Measurements from ENCODE around the gene CES2.

GRCh38 chr16:66902648-66903543, 32.4 kb upstream of the CES2 start:
- no peak for TF ChIP-seq POLR2AphosphoS5 (IDR thresholded peaks at IDR 0.05; ENCODE audit: borderline replicate concordance, low read depth, low read length)
- TF ChIP-seq EZH2 (IDR thresholded peaks at IDR 0.05): no peak
- TF ChIP-seq FOXP2 (optimal IDR thresholded peaks at IDR 0.05; ENCODE audit: control extremely low read depth, extremely low read length, insufficient read depth): no peak

Data from SK-N-MC (cell line).